CD4-positive, alpha-beta T cell (primary cell): ENCODE measurements around the gene HOXA3. TPM values are rescaled to one million over a fixed set of nuclear protein-coding genes. Genes with fewer than 3 reads are reported as not detected.
A peak's percentile ranks its signal among the peaks of the same experiment; 100 is the strongest.

Experiments
- ATAC-seq: fragments of 200-7000 bp; cut with Tn5 transposase; one replicate; pipeline ENCODE4 v1.10.0; 2022; ENCODE audit warnings: mild to moderate bottlenecking; ENCODE audit not compliant: poor library complexity
- CTCF ChIA-PET: fragments of 350-600 bp; sonication (Branson Sonifier 250); formaldehyde crosslinking; loops from one replicate; lab custom pipeline; 2021; ENCODE audit warnings: antibody characterized with exemption, inconsistent platforms; lab: Charles Lee
- POLR2A ChIA-PET: fragments of 350-600 bp; sonication (Branson Sonifier 250); formaldehyde crosslinking; loops from one replicate; lab custom pipeline; 2021; ENCODE audit warnings: antibody characterized with exemption, inconsistent platforms; lab: Charles Lee
- DNase-seq, 14 experiments: peaks; one replicate each; pipeline ENCODE4 v3.0.0-alpha.2; 2013 to 2020; ENCODE audit warnings: mixed read lengths in 2 of 14
- H3K27ac ChIP-seq, 2 donors: one replicate each; pipeline versions ENCODE4 v1.5.1 to v1.7.0; 2013; ENCODE audit warnings: low read length in 2 of 2, low read depth in 1 of 2, mild to moderate bottlenecking in 1 of 2
- H3K27me3 ChIP-seq, 2 experiments: 1 replicate in 1 of 2; 2 replicates in 1 of 2; pipeline versions ENCODE4 v1.6.1 to v1.7.0; 2013; ENCODE audit warnings: low read length in 2 of 2, control low read depth in 1 of 2, mild to moderate bottlenecking in 1 of 2, moderate library complexity in 1 of 2; ENCODE audit not compliant: insufficient read depth in 2 of 2, control insufficient read depth in 1 of 2
- H3K36me3 ChIP-seq: one replicate; pipeline ENCODE4 v1.6.1; 2013; ENCODE audit warnings: low read length, control low read depth; ENCODE audit not compliant: insufficient read depth
- H3K4me1 ChIP-seq: one replicate; pipeline ENCODE4 v1.6.1; 2013; ENCODE audit warnings: low read length, control low read depth; ENCODE audit not compliant: insufficient read depth
- H3K4me3 ChIP-seq: one replicate; pipeline ENCODE4 v1.5.1; 2013; ENCODE audit warnings: mild to moderate bottlenecking, low read length, moderate library complexity
- H3K9me3 ChIP-seq, 2 experiments: 1 replicate in 1 of 2; 2 replicates in 1 of 2; pipeline versions ENCODE4 v1.6.1 to v1.7.0; 2013; ENCODE audit warnings: low read length in 2 of 2, mild to moderate bottlenecking in 2 of 2, control low read depth in 1 of 2, moderate library complexity in 1 of 2; ENCODE audit not compliant: control insufficient read depth in 1 of 2, insufficient read depth in 1 of 2
- H3K27ac Mint-ChIP-seq: one replicate; pipeline ENCODE4 v1.8.0; 2020; ENCODE audit warnings: mixed read lengths
- H3K27me3 Mint-ChIP-seq: one replicate; pipeline ENCODE4 v1.8.0; 2021; ENCODE audit warnings: mixed read lengths
- H3K36me3 Mint-ChIP-seq: one replicate; pipeline ENCODE4 v1.8.0; 2021; ENCODE audit warnings: low read depth, mixed read lengths
- H3K4me1 Mint-ChIP-seq: one replicate; pipeline ENCODE4 v1.8.0; 2021; ENCODE audit warnings: low read depth, mixed read lengths
- H3K4me3 Mint-ChIP-seq: one replicate; pipeline ENCODE4 v1.8.0; 2020; ENCODE audit warnings: mild to moderate bottlenecking, mixed read lengths
- H3K9me3 Mint-ChIP-seq: one replicate; pipeline ENCODE4 v1.8.0; 2020; ENCODE audit warnings: mixed read lengths
- CTCF ChIP-seq: fragments of 200-600 bp; IDR thresholded peaks from one replicate; pipeline ENCODE4 v1.8.0; 2022; ENCODE audit warnings: antibody characterized with exemption, mild to moderate bottlenecking
- intact Hi-C, 2 experiments: fragments of 100-400 bp; cut with DNase I in 1 of 2; cut with micrococcal nuclease in 1 of 2; formaldehyde crosslinking; loops; one replicate each; pipeline versions ENCODE4 v1.15.1 to v1.9.0; 2023 to 2025; cut with DNase I, micrococcal nuclease
- polyA plus RNA-seq, 2 donors: library from polyadenylated mRNA; unstranded; fragments of 120-200 nt; gene quantifications; one replicate each; pipeline ENCODE4 v1.2.1, GENCODE V29; 2013
- total RNA-seq, 174 experiments: library from RNA in 2 of 174; stranded (reverse) in 2 of 174; gene quantifications; one replicate each; pipeline ENCODE4 v1.2.3 and lab custom pipeline; 2021 to 2026

Gene HOXA3
- total RNA-seq (not detected), total RNA-seq (lab: John Stamatoyannopoulos, UW) (0 to 0.61 (median 0.04) reads per million in 172 experiments)
- polyA plus RNA-seq (2013, experiment 1 of 2): 0.03 TPM
- polyA plus RNA-seq (2013, experiment 2 of 2): 0.52 TPM

- intact Hi-C loops: loop anchor here (2.0 to 5.0 kb wide), 3 partner anchors 17 to 45 kb away; partner anchors contain the start of gene HOXA11 (in 1 of the 2)
- H3K4me3 Mint-ChIP-seq: peak within 1 kb of the TSS; percentile 79
- ATAC-seq (no peak), DNase-seq (peak in 4 of 14 experiments; percentile 3 to 31 (median 26))
- POLR2A ChIA-PET: interaction anchor here (1.5 kb wide), 1 partner anchor 9 kb away, joined by 5 read pairs; no protein-coding TSS in a partner anchor
- peak within 1 kb of the TSS; percentile 24 for H3K27ac Mint-ChIP-seq
- TF ChIP-seq CTCF: no peak
- H3K27me3 Mint-ChIP-seq: peaks cover 98% of the 10 kb centered on the region
- H3K4me1 ChIP-seq: peaks cover 70% of the 10 kb centered on the region
- CTCF ChIA-PET: interaction anchor here (0.8 to 1.6 kb wide), 5 partner anchors 9 to 783 kb away, joined by 3 to 8 read pairs (median 4); no protein-coding TSS in a partner anchor
- H3K36me3 ChIP-seq: no peaks in the 10 kb centered on the region
- H3K27me3 ChIP-seq: peaks cover 90 to 97% of the 10 kb centered on the region in 2 experiments
- H3K9me3 Mint-ChIP-seq: no peaks in the 10 kb centered on the region
- no peaks in the 10 kb centered on the region for H3K36me3 Mint-ChIP-seq
- H3K9me3 ChIP-seq: peaks cover 0 to 73% of the 10 kb centered on the region in 2 experiments
- no peak within 1 kb of the TSS for H3K27ac ChIP-seq
- H3K4me3 ChIP-seq: peak within 1 kb of the TSS; percentile 46
- peaks cover 63% of the 10 kb centered on the region for H3K4me1 Mint-ChIP-seq
Observed at GRCh38 chr7:27151931-27152815, at the start of gene HOXA3. Gene HOXA3 (minus strand): TSS chr7:27152583. CDS start chr7:27110640, 41,943 bp downstream.

- ChIA-PET CTCF (no interaction called here), POLR2A (interaction anchor here (1.0 kb wide), 1 partner anchor 11 kb away, joined by 3 read pairs; no protein-coding TSS in a partner anchor)
- DNase-seq: no peak
- Histone ChIP-seq H3K36me3 (no peaks in the 10 kb centered on the region), H3K4me1 (peaks cover 57% of the 10 kb centered on the region), H3K27ac (no peak overlapping the region), H3K27me3 (peaks cover 85 to 91% of the 10 kb centered on the region in 2 experiments), H3K9me3 (peaks cover 0 to 42% of the 10 kb centered on the region in 2 experiments), H3K4me3 (no peak overlapping the region)
- Mint-ChIP-seq H3K4me3 (no peak overlapping the region), H3K9me3 (no peaks in the 10 kb centered on the region), H3K27ac (no peak overlapping the region), H3K4me1 (peaks cover 56% of the 10 kb centered on the region), H3K27me3 (peaks cover 88% of the 10 kb centered on the region), H3K36me3 (no peaks in the 10 kb centered on the region)
- no peak for TF ChIP-seq CTCF
- intact Hi-C loops: no loop called here
- no peak for ATAC-seq
Observed at GRCh38 chr7:27201580-27202017, 49.2 kb upstream of the HOXA3 start.

- POLR2A ChIA-PET: interaction anchor here (0.6 to 1.0 kb wide), 2 partner anchors 11 to 534 kb away, joined by 3 read pairs; no protein-coding TSS in a partner anchor
- Histone ChIP-seq H3K4me3 (no peak overlapping the region), H3K27me3 (peaks cover 83 to 90% of the 10 kb centered on the region in 2 experiments), H3K27ac (no peak overlapping the region), H3K9me3 (peaks cover 0 to 41% of the 10 kb centered on the region in 2 experiments), H3K4me1 (peaks cover 55% of the 10 kb centered on the region), H3K36me3 (no peaks in the 10 kb centered on the region)
- Mint-ChIP-seq H3K4me1 (peaks cover 54% of the 10 kb centered on the region), H3K27me3 (peaks cover 88% of the 10 kb centered on the region), H3K36me3 (no peaks in the 10 kb centered on the region), H3K27ac (no peak overlapping the region), H3K4me3 (peak overlapping the region; percentile 62), H3K9me3 (no peaks in the 10 kb centered on the region)
- intact Hi-C loops: no loop called here
- ATAC-seq (no peak), DNase-seq (peak in 1 of 14 experiments; percentile 37)
- no peak for TF ChIP-seq CTCF
- CTCF ChIA-PET: no interaction called here
Observed at GRCh38 chr7:27200761-27201579, 48.6 kb upstream of the HOXA3 start.
